Endothelial cell of umbilical vein (primary cell): ENCODE results near the gene KCTD14. TPM values are rescaled to one million over a fixed set of nuclear protein-coding genes. Genes with fewer than 3 reads are reported as not detected.

Source experiments
- BruUV-seq: library from RNA; stranded (reverse); fragments of 400-500 nt; replicated peaks from 2 replicates; lab custom pipeline; 2021; lab: Mats Ljungman, UMichigan
- CTCF ChIA-PET: fragments of 300-600, 350-600 bp; sonication (Branson Sonifier 250); formaldehyde crosslinking; loops from one replicate; lab custom pipeline; 2021; ENCODE audit warnings: antibody characterized with exemption, inconsistent platforms; lab: Charles Lee
- POLR2A ChIA-PET: fragments of 300-600, 350-600 bp; sonication (Branson Sonifier 250); formaldehyde crosslinking; loops from one replicate; lab custom pipeline; 2021; ENCODE audit warnings: antibody characterized with exemption, inconsistent platforms; lab: Charles Lee
- DNase-seq: peaks from one replicate; pipeline ENCODE4 v3.0.0-alpha.2; 2011; ENCODE audit warnings: low read depth, low spot score
- FAIRE-seq: peaks from 2 replicates; lab custom pipeline; 2011; peaks lifted over from hg19 to GRCh38; lab: Jason Lieb, UNC
- H2AFZ ChIP-seq: 2 replicates; pipeline ENCODE4 v1.6.0; 2012; ENCODE audit warnings: low read depth, low read length, control low read depth, inconsistent platforms
- H3K27ac ChIP-seq: 2 replicates; pipeline ENCODE4 v1.5.1; 2011; ENCODE audit warnings: low read depth, mild to moderate bottlenecking, control low read depth, low read length, moderate library complexity; ENCODE audit not compliant: insufficient read depth
- H3K27me3 ChIP-seq, 2 experiments: 2 replicates each; pipeline versions ENCODE4 v1.6.0 to v1.6.1; 2011; ENCODE audit warnings: low read length in 2 of 2, mixed read lengths in 1 of 2; ENCODE audit not compliant: control insufficient read depth in 2 of 2, insufficient read depth in 2 of 2
- H3K36me3 ChIP-seq, 2 experiments: 2 replicates in 1 of 2; 3 replicates in 1 of 2; pipeline ENCODE4 v1.5.1; 2011; ENCODE audit warnings: low read length in 2 of 2, mild to moderate bottlenecking in 1 of 2, moderate library complexity in 1 of 2; ENCODE audit not compliant: control insufficient read depth in 2 of 2, insufficient read depth in 2 of 2; ENCODE audit errors: extremely low read depth in 1 of 2
- H3K4me1 ChIP-seq: 3 replicates; pipeline ENCODE4 v1.5.1; 2011; ENCODE audit warnings: mild to moderate bottlenecking, low read length; ENCODE audit not compliant: control insufficient read depth, insufficient read depth; ENCODE audit errors: extremely low read depth
- H3K4me2 ChIP-seq: 2 replicates; pipeline ENCODE4 v1.6.1; 2011; ENCODE audit warnings: low read length, control low read depth, mixed read lengths; ENCODE audit not compliant: insufficient read depth
- H3K4me3 ChIP-seq, 3 experiments: fragments of 200-600 bp in 1 of 3; sonication (generic), shearing (Covaris generic) in 1 of 3; replicated peaks in 1 of 3; 2 replicates each; pipeline ENCODE4 v1.5.1; 2011 to 2016; ENCODE audit warnings: control low read depth in 3 of 3, low read length in 3 of 3, mild to moderate bottlenecking in 2 of 3, inconsistent platforms in 1 of 3, low read depth in 1 of 3, moderate library complexity in 1 of 3; ENCODE audit not compliant: insufficient read depth in 1 of 3
- H3K79me2 ChIP-seq: 2 replicates; pipeline ENCODE4 v1.6.0; 2012; ENCODE audit warnings: low read length, inconsistent platforms; ENCODE audit not compliant: control insufficient read depth, insufficient read depth
- H3K9ac ChIP-seq: replicated peaks from 2 replicates; pipeline ENCODE3; 2011; ENCODE audit warnings: low read length, control low read depth; ENCODE audit not compliant: insufficient read depth; ENCODE audit errors: extremely low read depth
- H3K9me1 ChIP-seq: replicated peaks from 3 replicates; pipeline ENCODE4 v1.6.0; 2011; ENCODE audit warnings: mild to moderate bottlenecking, low read length; ENCODE audit not compliant: control insufficient read depth, insufficient read depth; ENCODE audit errors: extremely low read depth
- H3K9me3 ChIP-seq: replicated peaks from 2 replicates; pipeline ENCODE4 v1.5.1; 2012; ENCODE audit warnings: low read length, inconsistent platforms; ENCODE audit not compliant: control insufficient read depth, insufficient read depth
- H4K20me1 ChIP-seq: replicated peaks from 2 replicates; pipeline ENCODE3; 2011; ENCODE audit warnings: mild to moderate bottlenecking, low read length; ENCODE audit not compliant: control insufficient read depth, insufficient read depth; ENCODE audit errors: extremely low read depth
- EZH2 ChIP-seq: IDR thresholded peaks from 2 replicates; pipeline ENCODE4 v1.6.1; 2012; ENCODE audit warnings: borderline replicate concordance, low read depth, mild to moderate bottlenecking, moderate library complexity, low read length, inconsistent platforms; ENCODE audit not compliant: severe bottlenecking
- FOS ChIP-seq: IDR thresholded peaks from 2 replicates; pipeline ENCODE4 v1.6.1; 2011; ENCODE audit warnings: mild to moderate bottlenecking, low read length, moderate library complexity, borderline replicate concordance; ENCODE audit not compliant: insufficient read depth
- GATA2 ChIP-seq: IDR thresholded peaks from 2 replicates; pipeline ENCODE4 v1.7.0; 2011; ENCODE audit warnings: low read depth, mild to moderate bottlenecking, moderate library complexity, mixed read lengths, low read length; ENCODE audit not compliant: insufficient read length, insufficient read depth
- JUN ChIP-seq: IDR thresholded peaks from 2 replicates; pipeline ENCODE4 v1.6.1; 2011; ENCODE audit warnings: borderline replicate concordance, low read depth; ENCODE audit not compliant: insufficient read length, insufficient read depth
- MYC ChIP-seq: IDR thresholded peaks from one replicate; pipeline ENCODE4 v1.6.1; 2011; ENCODE audit warnings: mild to moderate bottlenecking, low read depth, low read length
- POLR2A ChIP-seq: IDR thresholded peaks from 2 replicates; pipeline ENCODE4 v1.6.1; 2012; ENCODE audit warnings: low read depth, mild to moderate bottlenecking, control low read depth, low read length
- POLR2AphosphoS5 ChIP-seq: IDR thresholded peaks from 2 replicates; pipeline ENCODE4 v1.6.1; 2012; ENCODE audit warnings: low read depth, mild to moderate bottlenecking, control low read depth, low read length, moderate library complexity; ENCODE audit not compliant: insufficient read depth
- dilution Hi-C: fragments of 300-500 bp; cut with MboI; formaldehyde crosslinking; loops from one replicate; pipeline ENCODE4 v1.15.0; 2019; ENCODE audit warnings: low sequenced_read_pairs; ENCODE audit not compliant: extremely low pct_ligation_motif_present
- intact Hi-C: fragments of 100-400 bp; cut with micrococcal nuclease; formaldehyde crosslinking; loops from one replicate; pipeline ENCODE4 v1.10.0; 2022
- polyA plus RNA-seq, 4 experiments: library from polyadenylated mRNA; depleted of rRNA in 3 of 4; stranded (reverse) in 3 of 4; unstranded in 1 of 4; fragments of >200 nt; gene quantifications; 2 replicates each; pipeline versions ENCODE4 v1.2.1 to v1.2.3, GENCODE V29; 2011 to 2012; ENCODE audit warnings: missing spikeins in 1 of 4
- total RNA-seq: library from RNA; stranded (reverse); gene quantifications from 2 replicates; pipeline ENCODE4 v1.2.3, GENCODE V29; 2021
- TF ChIP-seq, protein P1 (sequence below), 2 donors: IDR thresholded peaks; 1 replicate in 1 of 2; 2 replicates in 1 of 2; pipeline ENCODE4 v1.5.1; 2011; ENCODE audit warnings: low read length in 2 of 2, mild to moderate bottlenecking in 2 of 2, moderate library complexity in 2 of 2, control low read depth in 1 of 2, inconsistent platforms in 1 of 2, low read depth in 1 of 2; ENCODE audit not compliant: insufficient read depth in 1 of 2; ENCODE audit errors: extremely low read depth in 1 of 2
- TF ChIP-seq, protein P2 (sequence below): IDR thresholded peaks from 2 replicates; pipeline ENCODE4 v1.6.1; 2011; ENCODE audit not compliant: insufficient read depth, insufficient read length

The KCTD14 gene
- total and polyA plus RNA-seq, 2 donors (not counting 3 experiments of a cell fraction or from before 2014, with no cell fraction given): 0.57 to 1.8 TPM

DNA sequence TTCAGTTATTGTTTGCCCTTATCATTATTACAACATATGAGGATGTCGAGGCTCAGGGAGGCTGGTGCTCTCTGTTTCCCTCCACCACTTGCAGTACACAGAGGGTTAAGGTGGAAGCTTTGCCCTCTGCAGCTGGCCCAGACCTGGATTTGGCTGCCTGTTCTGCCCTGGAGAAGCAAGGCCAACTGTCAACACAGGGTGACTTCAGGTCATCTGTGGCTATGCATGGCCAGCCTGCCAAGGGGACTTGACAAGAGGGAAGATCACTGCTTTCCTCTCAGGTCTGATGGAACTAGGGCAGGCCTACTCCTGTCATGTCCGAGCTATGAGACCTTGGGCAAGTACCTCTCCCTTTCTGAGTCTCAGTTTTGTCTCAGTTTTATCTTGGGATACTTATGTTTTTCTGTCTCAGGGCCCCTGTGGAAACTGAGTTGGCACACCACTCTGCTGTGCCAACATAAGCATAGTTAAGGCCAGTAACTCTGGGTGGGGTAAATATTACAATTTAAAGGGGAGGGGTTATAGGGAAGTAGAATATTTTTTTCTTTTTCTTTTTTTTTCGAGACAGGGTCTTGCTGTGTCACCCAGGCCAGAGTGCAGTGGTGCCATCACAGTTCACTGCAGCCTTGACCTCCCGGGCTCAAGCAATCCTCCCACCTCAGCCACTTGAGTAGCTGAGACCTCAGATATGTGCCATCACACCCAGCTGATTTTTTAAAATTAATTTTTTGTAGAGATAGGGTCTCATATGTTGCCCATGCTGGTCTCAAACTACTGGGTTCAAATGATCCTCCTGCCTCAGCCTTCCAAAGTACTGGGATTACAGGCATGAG is 38.2 kb upstream of the KCTD14 start:
- no peak overlapping the region for H3K4me2 ChIP-seq
- no peaks in the 10 kb centered on the region for H3K9me1 ChIP-seq
- BruUV-seq: no TSS peak
- CTCF ChIA-PET: interaction anchor here (0.7 to 1.3 kb wide), 4 partner anchors 8 to 503 kb away, joined by 3 read pairs; no protein-coding TSS in a partner anchor
- H2AFZ ChIP-seq: no peak overlapping the region
- no peak for DNase-seq
- no peaks in the 10 kb centered on the region for H3K36me3 ChIP-seq
- H3K9me3 ChIP-seq: no peaks in the 10 kb centered on the region
- TF ChIP-seq, protein P1, sequence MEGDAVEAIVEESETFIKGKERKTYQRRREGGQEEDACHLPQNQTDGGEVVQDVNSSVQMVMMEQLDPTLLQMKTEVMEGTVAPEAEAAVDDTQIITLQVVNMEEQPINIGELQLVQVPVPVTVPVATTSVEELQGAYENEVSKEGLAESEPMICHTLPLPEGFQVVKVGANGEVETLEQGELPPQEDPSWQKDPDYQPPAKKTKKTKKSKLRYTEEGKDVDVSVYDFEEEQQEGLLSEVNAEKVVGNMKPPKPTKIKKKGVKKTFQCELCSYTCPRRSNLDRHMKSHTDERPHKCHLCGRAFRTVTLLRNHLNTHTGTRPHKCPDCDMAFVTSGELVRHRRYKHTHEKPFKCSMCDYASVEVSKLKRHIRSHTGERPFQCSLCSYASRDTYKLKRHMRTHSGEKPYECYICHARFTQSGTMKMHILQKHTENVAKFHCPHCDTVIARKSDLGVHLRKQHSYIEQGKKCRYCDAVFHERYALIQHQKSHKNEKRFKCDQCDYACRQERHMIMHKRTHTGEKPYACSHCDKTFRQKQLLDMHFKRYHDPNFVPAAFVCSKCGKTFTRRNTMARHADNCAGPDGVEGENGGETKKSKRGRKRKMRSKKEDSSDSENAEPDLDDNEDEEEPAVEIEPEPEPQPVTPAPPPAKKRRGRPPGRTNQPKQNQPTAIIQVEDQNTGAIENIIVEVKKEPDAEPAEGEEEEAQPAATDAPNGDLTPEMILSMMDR (IDR thresholded peaks at IDR 0.05; ENCODE audit: extremely low read depth in 1 of 2, insufficient read depth in 1 of 2, low read depth in 1 of 2, low read length in 2 of 2): no peak
- no peak for TF ChIP-seq FOS
- no peak for TF ChIP-seq POLR2A
- TF ChIP-seq JUN: no peak
- no peak for TF ChIP-seq POLR2AphosphoS5
- TF ChIP-seq GATA2: no peak
- no peak for TF ChIP-seq EZH2
- TF ChIP-seq MYC: no peak
- TF ChIP-seq, protein P2, sequence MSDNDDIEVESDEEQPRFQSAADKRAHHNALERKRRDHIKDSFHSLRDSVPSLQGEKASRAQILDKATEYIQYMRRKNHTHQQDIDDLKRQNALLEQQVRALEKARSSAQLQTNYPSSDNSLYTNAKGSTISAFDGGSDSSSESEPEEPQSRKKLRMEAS: no peak
- H3K4me1 ChIP-seq: no peaks in the 10 kb centered on the region
- H3K27me3 ChIP-seq: no peaks in the 10 kb centered on the region
- intact Hi-C loops: no loop called here
- no peak overlapping the region for H3K27ac ChIP-seq
- no peaks in the 10 kb centered on the region for H3K79me2 ChIP-seq
- H4K20me1 ChIP-seq: no peaks in the 10 kb centered on the region
- dilution Hi-C loops: no loop called here
- no peak for FAIRE-seq
- no peak overlapping the region for H3K4me3 ChIP-seq
- POLR2A ChIA-PET: no interaction called here
- H3K9ac ChIP-seq: no peak overlapping the region
